Stimulated activated CD4-positive, alpha-beta T cell treated with anti-CD3 and anti-CD28 coated beads, Interleukin-12 subunit alpha, Interleukin-12 subunit beta, amount 100 ng/mL, for 24 hours (primary cell): ENCODE measurements around the gene KLHL42.

Experiments used
- DNase-seq, 2 experiments: peaks; one replicate each; pipeline ENCODE4 v3.0.0-alpha.2; 2020; ENCODE audit warnings: low read depth in 2 of 2

The KLHL42 gene

DNA sequence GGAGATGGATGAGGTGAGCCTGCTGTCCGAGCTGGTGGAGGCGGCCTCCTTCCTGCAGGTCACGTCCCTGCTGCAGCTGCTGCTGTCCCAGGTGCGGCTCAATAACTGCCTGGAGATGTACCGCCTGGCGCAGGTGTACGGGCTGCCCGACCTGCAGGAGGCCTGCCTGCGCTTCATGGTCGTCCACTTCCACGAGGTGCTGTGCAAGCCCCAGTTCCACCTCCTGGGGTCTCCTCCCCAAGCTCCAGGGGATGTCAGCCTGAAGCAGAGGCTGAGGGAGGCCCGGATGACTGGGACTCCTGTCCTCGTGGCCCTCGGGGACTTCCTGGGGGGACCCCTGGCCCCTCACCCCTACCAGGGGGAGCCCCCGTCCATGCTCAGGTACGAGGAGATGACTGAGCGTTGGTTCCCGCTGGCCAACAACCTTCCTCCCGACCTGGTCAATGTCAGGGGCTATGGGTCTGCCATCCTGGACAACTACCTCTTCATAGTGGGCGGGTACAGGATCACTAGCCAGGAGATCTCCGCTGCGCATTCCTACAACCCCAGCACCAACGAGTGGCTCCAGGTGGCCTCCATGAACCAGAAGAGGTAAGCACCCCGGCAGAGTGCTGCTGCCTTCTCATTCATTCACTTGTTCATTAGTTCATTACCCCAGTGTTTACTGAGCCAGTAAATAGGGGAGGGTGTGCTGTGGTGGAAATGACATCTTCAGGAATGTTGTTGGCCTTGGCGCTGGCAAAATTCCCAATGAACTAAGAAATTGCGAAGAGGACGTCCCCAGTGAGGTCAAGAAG, 777 bp downstream of the KLHL42 start:
- peak in 1 of 2 experiments; percentile 8 for DNase-seq

DNA sequence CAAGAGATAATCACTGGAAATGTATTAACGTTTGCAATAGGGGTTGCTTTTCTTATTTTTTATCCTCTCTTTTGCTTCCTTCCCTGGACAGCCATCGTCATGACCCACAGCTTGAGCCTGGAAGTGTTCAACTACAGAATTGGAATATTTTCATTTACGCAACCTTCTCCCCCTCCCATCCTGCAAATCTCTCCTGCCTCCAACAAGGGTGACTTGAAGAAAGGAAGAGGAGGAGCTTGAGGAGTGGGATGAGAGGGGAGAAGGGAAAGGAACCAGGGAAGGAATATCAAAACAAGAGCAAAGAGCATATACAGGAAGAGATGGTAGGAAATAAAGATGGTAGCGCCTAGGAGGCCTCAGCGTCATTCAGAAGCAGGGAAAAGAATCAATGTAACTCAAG, 1.6 kb downstream of the KLHL42 start:
- no peak for DNase-seq

DNA sequence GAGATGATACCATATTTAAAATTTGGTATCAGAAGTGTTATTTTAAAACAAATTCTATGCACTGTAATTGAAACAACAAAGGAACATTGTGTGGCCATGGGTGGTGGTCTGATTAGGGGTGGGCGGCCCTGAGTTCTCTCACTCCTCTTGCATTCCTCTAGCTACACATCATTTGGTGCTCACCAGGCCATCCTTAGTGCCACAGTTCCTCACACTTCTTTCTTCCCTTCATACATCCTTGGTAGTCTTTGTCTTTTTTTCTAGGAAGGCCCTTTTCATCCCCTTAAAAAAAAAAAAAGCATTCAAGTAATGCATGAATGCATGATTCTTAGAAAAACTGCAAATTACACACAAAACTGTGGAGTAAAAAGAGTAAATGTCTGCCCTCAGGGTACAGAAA, 2.4 kb downstream of the KLHL42 start:
- DNase-seq = no peak

DNA sequence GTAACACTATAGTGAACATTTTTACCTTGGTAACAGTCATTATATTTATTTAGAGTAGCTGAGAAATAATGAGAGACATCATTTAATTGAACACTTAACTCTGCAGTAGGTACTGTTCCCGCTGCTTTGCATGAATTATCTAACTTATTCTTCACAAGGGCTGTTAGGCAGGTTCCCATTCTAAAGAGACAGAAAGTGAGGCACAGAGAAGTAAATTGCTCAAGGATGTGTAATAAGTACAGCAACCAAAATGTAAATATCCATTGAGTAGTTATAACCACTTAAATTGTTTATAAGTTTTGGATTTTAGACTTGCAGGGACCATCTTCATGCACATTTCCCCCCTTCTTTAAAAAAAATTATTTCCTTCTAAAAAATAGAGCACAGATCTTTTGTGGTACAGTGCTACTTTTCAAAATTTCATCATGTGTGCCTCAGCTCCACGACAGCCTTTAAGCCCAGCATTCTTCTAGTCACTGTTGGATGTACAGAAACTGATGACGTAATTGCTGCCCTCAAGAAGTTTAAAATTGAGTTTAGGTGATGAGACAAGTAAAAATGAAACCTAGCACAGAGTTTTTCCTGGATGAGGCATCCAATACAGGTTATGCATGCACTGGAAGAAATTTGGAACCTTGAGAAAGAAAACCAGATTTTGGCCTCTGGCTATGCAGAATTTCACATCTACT, 6.0 kb downstream of the KLHL42 start:
- no peak for DNase-seq

DNA sequence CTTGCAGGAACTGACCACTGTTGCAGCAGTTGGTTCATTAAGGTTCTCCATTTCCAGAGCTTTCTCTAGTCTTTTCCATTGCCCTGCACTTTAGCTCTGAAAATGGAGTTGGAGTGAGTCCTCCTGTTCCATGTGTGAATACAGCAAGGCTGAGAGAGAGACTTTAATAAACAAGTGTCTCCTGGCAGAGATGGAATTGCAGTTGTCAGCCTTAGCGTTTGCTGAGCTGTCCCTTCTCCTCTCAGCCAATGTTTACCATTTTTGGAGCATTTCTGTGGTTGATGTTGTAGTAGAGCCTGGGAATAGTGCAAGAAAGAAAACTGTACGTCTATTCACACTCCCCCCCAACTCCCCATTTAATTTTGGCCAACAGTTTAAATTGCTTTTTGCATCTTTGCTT, 7.5 kb downstream of the KLHL42 start:
- no peak for DNase-seq

DNA sequence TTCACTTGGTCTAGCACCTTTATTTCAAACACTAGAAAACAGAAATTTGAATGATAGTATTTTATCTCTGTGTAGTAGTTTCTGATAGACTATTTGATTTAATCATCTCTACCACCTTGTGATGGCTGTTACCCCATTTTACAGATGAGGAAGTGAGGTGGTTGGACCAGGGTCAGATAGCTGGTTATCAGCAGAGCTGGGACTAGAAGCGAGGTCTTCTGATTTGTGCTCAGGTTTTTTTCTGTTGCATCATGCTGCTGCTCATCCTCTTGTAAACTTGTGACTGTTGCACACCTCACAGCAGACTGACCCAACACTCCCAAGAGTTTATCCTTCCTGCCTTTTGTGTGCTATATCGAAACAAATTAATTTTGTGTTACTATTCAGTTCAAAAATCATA, 10.1 kb downstream of the KLHL42 start:
- no peak for DNase-seq

DNA sequence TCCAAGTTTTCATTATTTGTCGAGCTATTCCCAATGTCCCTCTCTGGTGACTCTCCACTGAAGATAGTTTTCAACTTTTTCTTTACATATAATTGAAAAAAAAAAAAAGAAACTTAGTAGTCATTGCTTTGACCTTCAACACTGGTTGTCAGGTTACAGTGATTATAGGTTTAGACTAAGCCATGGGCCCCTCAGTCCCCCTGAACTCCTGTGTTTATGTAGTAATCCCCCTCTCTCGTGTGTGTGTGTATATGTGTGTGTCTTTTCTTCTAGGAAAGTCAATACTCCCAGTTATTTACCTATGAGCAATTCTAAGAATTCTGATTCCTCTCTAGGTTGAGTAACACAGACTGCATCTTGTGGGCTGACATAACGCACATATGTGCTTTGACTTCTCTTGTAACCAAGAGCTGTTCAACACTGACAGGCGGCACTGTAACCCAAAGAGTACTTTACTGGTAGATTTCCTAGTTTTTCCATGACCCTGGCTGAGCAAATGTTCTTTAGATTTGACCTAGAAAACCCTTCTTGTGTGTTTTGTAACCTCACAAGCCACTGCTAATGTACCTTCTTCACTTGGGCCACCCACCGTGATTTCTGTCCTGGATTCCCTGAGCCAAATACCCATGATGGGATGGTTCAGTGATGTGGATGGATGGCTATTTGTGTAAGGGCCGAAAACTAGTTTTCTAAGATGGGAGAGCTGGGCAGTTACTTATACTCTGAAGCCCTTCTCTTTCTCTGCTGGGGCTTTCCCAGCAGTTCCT, 15.0 kb downstream of the KLHL42 start:
- DNase-seq = no peak

DNA sequence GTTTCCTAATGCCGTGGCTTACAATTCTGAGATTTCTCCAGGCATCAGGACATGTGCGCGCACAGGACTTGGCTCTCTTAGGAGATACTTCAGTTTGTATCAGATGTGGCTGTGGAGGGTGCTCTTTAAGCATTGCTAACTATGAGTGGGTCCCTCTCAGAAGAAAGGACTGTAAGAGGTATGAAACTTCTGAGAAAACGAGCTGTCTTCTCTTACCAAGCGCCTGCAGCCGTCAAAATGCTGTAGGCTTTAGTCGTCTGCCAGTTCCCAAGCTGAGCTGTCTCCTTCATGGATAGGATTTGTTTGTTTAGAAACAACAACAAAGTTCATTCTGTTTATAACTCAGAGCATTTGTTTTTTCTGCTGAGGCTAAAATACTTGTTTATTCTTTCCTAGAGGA, 16.1 kb downstream of the KLHL42 start:
- no peak for DNase-seq

DNA sequence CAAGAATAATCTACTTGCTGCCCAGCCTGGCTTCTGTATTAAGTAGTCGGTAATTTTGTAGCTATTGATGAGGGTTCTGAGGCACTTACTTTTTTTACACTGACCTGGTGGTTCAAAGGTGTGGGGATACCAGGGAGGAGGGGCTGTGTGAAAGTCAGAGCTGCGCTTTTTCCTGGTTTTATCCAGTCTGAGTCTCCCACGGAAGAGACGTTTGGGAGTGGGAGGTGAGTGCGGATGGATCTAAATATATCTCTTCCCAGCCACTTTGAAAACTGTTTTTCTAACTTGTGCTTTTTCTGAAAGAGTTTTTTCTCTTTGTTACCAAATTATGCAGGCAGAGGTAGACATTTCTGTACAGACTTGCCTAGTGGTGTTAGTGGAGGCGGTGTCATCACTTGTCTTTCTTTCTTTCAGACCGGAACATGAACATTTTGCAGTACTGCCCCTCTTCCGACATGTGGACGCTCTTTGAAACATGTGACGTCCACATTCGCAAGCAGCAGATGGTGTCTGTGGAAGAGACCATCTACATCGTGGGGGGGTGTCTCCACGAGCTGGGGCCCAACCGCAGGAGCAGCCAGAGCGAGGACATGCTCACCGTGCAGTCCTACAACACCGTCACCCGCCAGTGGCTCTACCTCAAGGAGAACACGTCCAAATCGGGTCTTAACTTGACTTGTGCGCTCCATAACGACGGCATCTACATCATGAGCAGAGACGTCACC, 17.4 kb downstream of the KLHL42 start:
- DNase-seq = no peak

DNA sequence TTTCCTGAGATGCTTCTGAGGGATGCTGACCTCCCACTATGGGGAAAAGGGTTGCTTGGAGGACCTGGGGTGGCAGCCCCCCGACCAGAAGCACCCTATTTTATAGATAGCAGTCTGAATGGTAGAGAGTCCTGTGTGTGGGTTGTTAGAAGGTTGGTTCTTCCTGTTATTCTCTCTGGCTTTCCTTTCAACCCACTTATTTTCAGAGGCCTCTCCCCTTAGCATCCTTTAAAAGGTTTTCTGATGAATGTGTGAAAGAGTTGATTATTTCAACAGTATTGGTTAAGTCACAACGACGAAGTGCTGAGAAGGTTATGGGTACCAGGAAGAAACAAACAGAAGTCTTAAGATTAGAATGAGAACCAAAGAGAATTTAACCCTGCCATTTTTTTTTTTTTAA, 20.8 kb downstream of the KLHL42 start:
- DNase-seq = no peak

DNA sequence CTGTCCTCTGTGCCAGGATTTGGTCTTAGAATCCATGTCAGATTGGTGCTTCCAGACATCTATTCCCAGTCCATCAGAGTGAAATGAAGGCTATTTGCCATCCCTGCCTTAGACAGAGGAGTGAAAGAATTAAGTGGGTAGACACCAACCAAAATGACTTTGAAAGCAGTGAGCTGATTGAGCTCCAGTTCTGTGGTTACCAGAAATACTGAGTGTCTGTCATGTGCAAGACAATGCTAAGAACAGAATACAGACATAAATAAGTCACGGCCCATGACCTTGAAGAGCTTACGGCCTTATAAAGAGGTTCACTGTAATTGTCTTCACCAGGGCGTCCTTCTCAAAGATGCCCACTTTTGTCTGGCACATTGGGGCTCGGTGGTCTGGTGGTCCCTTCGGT, 21.6 kb downstream of the KLHL42 start:
- DNase-seq = no peak

DNA sequence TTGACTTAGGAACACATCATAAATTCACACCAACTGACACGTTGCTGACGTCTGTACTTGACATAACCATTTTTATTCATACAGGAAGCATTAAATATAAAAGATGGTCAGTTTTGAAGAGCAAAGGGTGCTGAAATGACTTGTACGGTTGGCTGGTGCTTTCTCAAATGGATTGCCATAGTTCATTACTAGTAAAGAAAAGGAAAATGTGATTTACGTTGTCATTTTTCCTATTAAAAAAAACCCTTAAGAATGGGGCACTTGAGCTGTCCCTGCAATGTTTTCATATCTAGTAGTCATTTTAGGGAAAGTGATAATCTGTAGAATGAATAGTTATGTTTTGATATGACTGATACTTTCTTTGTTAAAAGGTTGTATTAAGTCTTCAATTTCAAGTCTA, 22.5 kb downstream of the KLHL42 start:
- no peak for DNase-seq

DNA sequence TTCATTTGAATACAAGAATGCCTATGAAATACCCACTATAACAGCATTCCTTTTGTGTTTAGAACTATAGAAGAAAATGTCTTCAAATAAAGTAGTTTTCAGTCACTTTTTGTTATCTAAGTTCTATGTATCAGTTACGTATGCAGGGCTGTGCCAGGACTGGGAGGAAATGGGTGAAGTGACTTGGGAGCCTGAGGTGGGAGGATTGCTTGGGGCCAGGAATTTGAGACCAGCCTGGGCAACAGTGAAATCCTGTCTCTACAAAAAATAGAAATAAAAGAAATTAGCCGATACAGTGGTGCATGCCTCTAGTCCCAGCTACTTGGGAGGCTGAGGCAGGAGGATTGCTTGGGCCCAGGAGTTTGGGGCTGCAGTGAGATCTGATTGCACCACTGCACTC, 22.9 kb downstream of the KLHL42 start:
- no peak for DNase-seq

DNA sequence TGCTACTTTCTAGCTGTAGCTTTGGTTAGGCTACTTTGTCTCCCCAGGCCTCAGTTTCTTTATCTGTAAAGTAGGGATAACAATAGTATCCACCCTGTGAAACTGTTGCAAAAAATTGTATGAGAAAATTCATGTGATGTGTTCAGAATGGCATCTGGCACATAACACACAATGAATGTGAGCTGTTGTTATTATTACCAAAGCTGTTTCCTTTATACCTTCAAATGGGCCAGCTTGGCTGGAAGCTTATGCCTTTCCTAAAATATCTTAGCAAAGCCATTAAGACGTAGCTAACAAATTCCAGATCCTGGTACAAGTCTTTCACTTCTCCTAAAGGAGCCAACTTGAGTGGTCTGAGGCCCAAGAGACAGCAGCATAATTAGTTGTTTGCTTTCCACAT, 25.2 kb downstream of the KLHL42 start:
- DNase-seq = no peak

DNA sequence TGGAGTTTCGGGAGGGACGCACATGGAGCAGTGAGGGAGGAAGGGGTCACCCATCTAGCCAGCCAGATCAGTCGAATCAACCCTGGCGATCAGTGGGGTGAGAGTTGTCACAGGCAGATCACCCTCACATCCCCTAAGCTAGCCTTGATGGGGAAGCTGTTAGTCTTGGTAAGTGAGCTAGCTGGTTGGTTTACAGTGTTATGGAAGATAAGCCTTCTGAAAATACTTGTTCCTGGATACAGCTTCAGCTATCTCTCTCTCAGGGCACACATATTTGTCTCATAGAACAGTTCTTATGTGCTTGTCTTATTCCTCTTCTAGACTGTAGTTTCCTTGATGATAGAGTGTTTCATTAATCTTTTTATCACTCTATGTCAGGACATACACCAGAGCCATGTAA, 26.2 kb downstream of the KLHL42 start:
- DNase-seq = no peak

DNA sequence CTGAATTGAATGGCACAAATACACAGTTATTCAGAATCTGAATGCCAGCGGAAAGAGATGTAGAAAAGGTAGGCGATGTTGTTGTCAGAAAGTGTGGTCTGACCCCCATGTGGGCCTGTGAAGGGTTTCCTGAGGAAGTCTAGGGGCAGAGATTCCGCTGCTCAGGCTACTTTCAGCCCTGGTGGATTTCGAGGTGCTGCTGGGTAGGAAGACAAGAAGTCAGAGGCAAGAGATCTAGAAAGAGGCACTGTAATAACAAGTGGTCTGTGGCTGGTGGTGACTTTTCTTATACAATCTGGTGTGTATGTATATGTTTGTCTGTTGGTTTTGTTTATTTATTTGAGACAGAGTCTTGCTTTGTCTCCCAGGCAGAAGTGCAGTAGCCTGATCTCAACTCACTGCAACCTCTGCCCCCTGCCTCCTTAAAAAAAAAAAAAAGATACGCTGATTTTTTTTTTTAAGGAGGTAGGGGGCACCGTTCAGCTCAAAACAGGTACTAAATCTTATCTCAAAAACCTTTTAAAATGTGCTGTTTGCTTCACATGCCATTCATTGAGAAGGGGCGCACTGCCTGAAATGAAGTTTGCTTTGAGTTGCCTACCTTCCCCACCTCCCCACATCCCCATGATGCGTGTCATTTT, 27.1 kb downstream of the KLHL42 start:
- no peak for DNase-seq

DNA sequence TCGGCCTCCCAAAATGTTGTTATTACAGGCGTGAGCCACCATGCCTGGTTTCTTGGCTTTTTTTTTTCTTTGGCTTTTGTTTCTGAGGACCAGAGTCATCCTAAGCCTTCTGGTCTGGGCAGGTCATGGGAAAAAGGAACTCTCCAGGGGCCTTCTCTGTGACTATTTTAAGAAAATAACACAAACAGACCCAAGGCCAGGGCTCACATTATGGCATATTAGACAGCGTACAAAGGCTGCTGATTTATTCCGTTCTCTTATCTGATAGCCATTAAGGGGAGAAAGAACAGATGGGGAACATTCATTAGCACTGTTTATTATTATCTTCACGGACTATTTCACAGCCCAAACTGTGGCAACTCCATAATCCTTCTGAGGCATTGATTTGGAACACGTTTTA, 28.8 kb downstream of the KLHL42 start:
- no peak for DNase-seq

DNA sequence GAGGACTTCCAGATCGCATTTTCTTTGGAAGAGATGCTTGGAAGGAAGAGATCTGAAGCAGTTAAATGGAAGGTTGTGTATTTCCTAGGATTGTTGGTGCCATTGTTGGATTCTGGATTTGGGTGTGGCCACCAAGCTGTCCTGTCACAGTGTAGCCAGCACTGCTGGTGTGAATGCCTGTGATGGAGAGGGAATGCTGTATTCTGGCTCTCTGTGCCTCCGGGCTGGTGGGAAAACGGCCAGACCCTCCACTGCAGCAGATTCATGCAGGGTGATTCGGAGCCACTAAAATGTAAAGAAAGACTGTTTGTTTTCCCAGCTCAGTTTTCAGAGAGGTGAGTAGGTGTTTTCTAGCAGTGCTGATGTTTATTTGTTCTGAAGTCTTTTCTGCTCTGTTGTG, 30.7 kb downstream of the KLHL42 start:
- DNase-seq = no peak

DNA sequence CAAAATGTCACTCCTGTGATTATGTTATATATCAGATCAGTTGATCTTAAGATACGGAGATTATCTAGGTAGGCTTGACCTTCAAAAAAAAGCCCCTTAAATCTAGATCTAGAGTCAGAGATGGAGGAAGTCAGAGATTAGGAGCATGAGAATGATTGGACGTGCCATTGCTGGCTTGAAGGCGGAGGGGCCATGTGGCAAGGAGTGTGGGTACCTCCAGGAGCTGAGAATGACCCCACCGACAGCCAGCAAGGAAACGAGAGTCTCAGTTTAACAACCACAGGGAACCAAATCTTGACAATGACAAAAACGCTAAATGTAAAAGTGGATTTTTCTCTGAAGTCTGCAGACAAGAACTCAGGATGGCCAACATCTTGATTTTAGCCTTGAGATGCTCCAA, 32.5 kb downstream of the KLHL42 start:
- DNase-seq = no peak

DNA sequence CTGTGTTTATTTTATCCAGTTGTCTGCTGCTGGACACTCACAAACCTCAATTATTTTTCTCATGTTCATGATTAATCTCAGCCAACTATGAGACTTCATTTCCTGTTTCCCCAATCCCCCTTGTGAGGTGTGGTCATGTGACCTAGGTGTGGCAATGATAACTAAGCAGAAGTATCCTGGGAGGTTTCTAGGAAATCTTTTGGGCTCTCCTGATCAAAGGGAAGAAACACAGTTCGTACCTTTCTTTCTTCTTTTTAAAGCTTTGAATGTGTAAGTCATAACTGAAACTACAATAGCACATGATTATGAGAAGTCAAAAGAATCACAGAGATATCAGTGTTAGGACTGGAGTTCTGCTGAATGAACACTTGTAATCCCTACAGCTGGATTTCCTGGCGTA, 34.4 kb downstream of the KLHL42 start:
- DNase-seq = no peak

DNA sequence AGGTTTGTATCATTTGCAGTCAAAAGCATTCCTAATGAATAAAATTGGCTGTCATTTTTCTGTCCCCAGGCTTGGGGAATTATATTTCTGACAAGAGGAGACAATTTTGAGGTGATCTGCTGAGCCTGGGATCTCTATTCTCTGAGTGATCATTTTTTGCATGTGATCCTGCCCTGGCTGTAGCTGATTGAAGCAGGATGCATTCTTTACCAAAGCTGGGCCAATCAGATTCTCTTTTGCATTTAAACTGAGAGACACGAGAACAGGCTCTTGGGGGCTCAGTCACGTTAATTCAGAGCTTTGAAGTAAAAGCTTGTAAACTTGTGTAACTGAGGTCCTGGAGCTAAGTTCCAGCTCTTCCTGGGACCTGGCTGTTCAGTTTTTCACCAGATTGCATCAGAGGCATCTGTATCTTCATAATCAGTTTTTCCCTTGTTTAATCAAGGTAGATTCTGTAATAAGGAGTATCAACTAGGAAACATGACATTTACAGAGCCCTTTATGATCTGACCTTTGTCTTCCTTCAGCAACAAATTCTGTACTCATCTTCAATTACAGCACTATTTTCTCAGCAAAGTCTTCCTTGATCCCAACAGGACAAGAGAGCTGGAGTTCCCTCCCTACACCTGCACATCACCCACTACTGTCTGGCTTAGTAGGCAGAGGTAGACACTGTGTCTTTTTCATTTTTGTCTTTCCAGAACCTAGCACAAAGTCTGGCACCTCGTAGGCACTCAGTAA, 35.0 kb downstream of the KLHL42 start:
- DNase-seq = no peak
